Progenitor cell of endocrine pancreas (in vitro differentiated cells): ENCODE measurements around the gene TMEM44. TPM values are rescaled to one million over a fixed set of nuclear protein-coding genes. Genes with fewer than 3 reads are reported as not detected.
"Not testable (repeated sequence)": the region's sequence is repeated elsewhere in the genome, so short reads cannot be mapped to it uniquely, and the experiment has no call there.

Experiments used
- DNase-seq: peaks from one replicate; pipeline ENCODE4 v3.0.0; 2021; ENCODE audit warnings: low spot score; ENCODE audit not compliant: unreplicated experiment
- H3K27ac Mint-ChIP-seq: 2 replicates; pipeline ENCODE4 v1.8.0; 2021; ENCODE audit warnings: mild to moderate bottlenecking, moderate library complexity, mixed read lengths
- H3K27me3 Mint-ChIP-seq: 2 replicates; pipeline ENCODE4 v1.8.0; 2021; ENCODE audit warnings: mixed read lengths
- H3K36me3 Mint-ChIP-seq: 2 replicates; pipeline ENCODE4 v1.8.0; 2022; ENCODE audit warnings: mixed read lengths; ENCODE audit not compliant: insufficient read depth
- H3K4me1 Mint-ChIP-seq: 2 replicates; pipeline ENCODE4 v1.8.0; 2021; ENCODE audit warnings: low read depth, mixed read lengths
- H3K4me3 Mint-ChIP-seq: 2 replicates; pipeline ENCODE4 v1.8.0; 2021; ENCODE audit warnings: low read depth, mild to moderate bottlenecking, moderate library complexity, mixed read lengths
- H3K9me3 Mint-ChIP-seq: 2 replicates; pipeline ENCODE4 v1.8.0; 2021; ENCODE audit warnings: low read depth, mixed read lengths
- CTCF ChIP-seq: fragments of 200-600 bp; sonication (generic); IDR thresholded peaks from one replicate; pipeline ENCODE4 v1.5.0; 2021; ENCODE audit warnings: antibody characterized with exemption, mild to moderate bottlenecking; ENCODE audit not compliant: unreplicated experiment
- total RNA-seq: library from RNA; stranded (reverse); gene quantifications from 2 replicates; pipeline ENCODE4 v1.2.1, GENCODE V29; 2021

Gene TMEM44
- total RNA-seq, 1 donor from 2014 or later, result 44.7 TPM

GRCh38 chr3:194554473-194555123 lies 78.6 kb downstream of the TMEM44 start:
- Mint-ChIP-seq H3K4me3 (no peak overlapping the region), H3K9me3 (no peaks in the 10 kb centered on the region), H3K27me3 (no peaks in the 10 kb centered on the region), H3K27ac (no peak overlapping the region), H3K4me1 (peaks cover 26% of the 10 kb centered on the region), H3K36me3 (no peaks in the 10 kb centered on the region)
- no peak for TF ChIP-seq CTCF
- DNase-seq, result no peak

- Mint-ChIP-seq H3K36me3 (no peaks in the 10 kb centered on the region), H3K27me3 (no peaks in the 10 kb centered on the region), H3K9me3 (peaks cover 1% of the 10 kb centered on the region), H3K27ac (peak overlapping the region; percentile 15), H3K4me3 (no peak overlapping the region), H3K4me1 (peaks cover 24% of the 10 kb centered on the region)
- no peak for DNase-seq
- TF ChIP-seq CTCF, result no peak
These were observed 80.8 kb downstream of the TMEM44 start for GRCh38 chr3:194552327-194552949.

GRCh38 chr3:194549853-194550252 lies 83.4 kb downstream of the TMEM44 start:
- TF ChIP-seq CTCF, result no peak
- Mint-ChIP-seq H3K36me3 (peaks cover 2% of the 10 kb centered on the region), H3K27me3 (no peaks in the 10 kb centered on the region), H3K27ac (peak overlapping the region; percentile 71), H3K9me3 (peaks cover 7% of the 10 kb centered on the region), H3K4me1 (peaks cover 11% of the 10 kb centered on the region), H3K4me3 (no peak overlapping the region)
- no peak for DNase-seq

- Mint-ChIP-seq H3K4me1 (peaks cover 6% of the 10 kb centered on the region), H3K9me3 (peaks cover 7% of the 10 kb centered on the region), H3K4me3 (no peak overlapping the region), H3K36me3 (peaks cover 2% of the 10 kb centered on the region), H3K27me3 (no peaks in the 10 kb centered on the region), H3K27ac (peak overlapping the region; percentile 5)
- DNase-seq, result no peak
- no peak for TF ChIP-seq CTCF
These were observed 84.6 kb downstream of the TMEM44 start for GRCh38 chr3:194548346-194549321.

- DNase-seq, result no peak
- Mint-ChIP-seq H3K36me3 (peaks cover 2% of the 10 kb centered on the region), H3K27me3 (no peaks in the 10 kb centered on the region), H3K4me1 (peaks cover 6% of the 10 kb centered on the region), H3K9me3 (peaks cover 7% of the 10 kb centered on the region), H3K4me3 (no peak overlapping the region), H3K27ac (no peak overlapping the region)
- TF ChIP-seq CTCF, result no peak
These were observed 86.2 kb downstream of the TMEM44 start for GRCh38 chr3:194547042-194547441.

- not testable (repeated sequence) for H3K36me3 Mint-ChIP-seq, H3K27me3 Mint-ChIP-seq, H3K27ac Mint-ChIP-seq, H3K9me3 Mint-ChIP-seq, H3K4me1 Mint-ChIP-seq, H3K4me3 Mint-ChIP-seq, DNase-seq
These were observed 87.7 kb downstream of the TMEM44 start for GRCh38 chr3:194545538-194545937.
